A673 (cell line): ENCODE results near the gene GCG.

Source experiments
- CTCF ChIP-seq: fragments of 300-800, 200-600 bp; sonication (generic); conservative IDR thresholded peaks from 2 replicates; pipeline ENCODE4 v1.5.1; 2017; ENCODE audit warnings: low read depth, mild to moderate bottlenecking, antibody characterized with exemption, low read length, moderate library complexity, mixed read lengths
- EZH2 ChIP-seq: fragments of 200-600 bp; sonication (generic); IDR thresholded peaks from 2 replicates; pipeline ENCODE4 v1.6.1; 2017; ENCODE audit warnings: borderline replicate concordance, low read depth, mild to moderate bottlenecking, mixed read lengths, antibody characterized with exemption, low read length; ENCODE audit not compliant: poor library complexity, severe bottlenecking

DNA sequence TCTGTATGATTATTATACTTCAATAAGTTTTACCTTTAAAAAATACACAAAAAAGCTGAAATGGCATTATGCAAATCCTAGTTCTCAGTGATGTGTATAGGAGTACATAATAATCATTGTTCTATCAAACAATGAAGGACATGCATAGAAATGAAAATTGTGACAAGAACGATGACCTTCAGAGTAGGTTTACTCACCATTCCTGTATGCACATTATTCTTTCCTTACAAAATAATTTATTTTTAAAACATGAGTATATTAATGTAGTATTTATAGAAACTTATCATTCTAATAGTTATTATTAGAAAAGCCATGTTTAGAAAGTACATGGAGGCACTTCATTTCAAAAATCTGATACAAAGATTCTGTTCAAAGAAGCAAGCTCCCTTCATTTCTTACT lies 45.3 kb downstream of the GCG start:
- no peak for TF ChIP-seq CTCF
- no peak for TF ChIP-seq EZH2
